HEK293T (cell line): Measurements from ENCODE around the gene ANKRD11.

Experiments used
- ARNT ChIP-seq: fragments of 450-650 bp; IDR thresholded peaks from 2 replicates; pipeline ENCODE4 v1.6.1; 2017; ENCODE audit warnings: mild to moderate bottlenecking
- BHLHE40 ChIP-seq: fragments of 450-650 bp; IDR thresholded peaks from 2 replicates; pipeline ENCODE4 v1.6.1; 2016; ENCODE audit warnings: mild to moderate bottlenecking, moderate library complexity, borderline replicate concordance
- FOXK2 ChIP-seq: fragments of 450-650 bp; IDR thresholded peaks from 2 replicates; pipeline ENCODE4 v1.6.1; 2016; ENCODE audit warnings: mild to moderate bottlenecking
- FOXM1 ChIP-seq: fragments of 450-650 bp; IDR thresholded peaks from 2 replicates; pipeline ENCODE4 v1.6.1; 2017; ENCODE audit warnings: mild to moderate bottlenecking, borderline replicate concordance
- LEF1 ChIP-seq: fragments of 450-650 bp; IDR thresholded peaks from 2 replicates; pipeline ENCODE4 v1.6.1; 2017; ENCODE audit warnings: mild to moderate bottlenecking, borderline replicate concordance
- SP1 ChIP-seq: fragments of 450-650 bp; IDR thresholded peaks from 2 replicates; pipeline ENCODE4 v1.6.1; 2017
- SUZ12 ChIP-seq: fragments of 450-650 bp; IDR thresholded peaks from 2 replicates; pipeline ENCODE4 v1.6.1; 2016; ENCODE audit warnings: mild to moderate bottlenecking
- TARDBP ChIP-seq: fragments of 450-650 bp; IDR thresholded peaks from 2 replicates; pipeline ENCODE4 v1.6.1; 2016
- ZNF384 ChIP-seq: fragments of 450-650 bp; IDR thresholded peaks from 2 replicates; pipeline ENCODE4 v1.6.1; 2016

GRCh38 chr16:89401205-89401604, 89.2 kb downstream of the ANKRD11 start:
- TF ChIP-seq TARDBP (no peak), LEF1 (no peak), SP1 (no peak), ZNF384 (no peak), BHLHE40 (no peak), FOXK2 (no peak), SUZ12 (no peak), FOXM1 (no peak), ARNT (no peak)
